PFSK-1 (cell line): ENCODE measurements around the gene DMBX1.

Experiments
- POLR2AphosphoS5 ChIP-seq: IDR thresholded peaks from 2 replicates; pipeline ENCODE4 v1.6.1; 2012; ENCODE audit warnings: low read depth, mild to moderate bottlenecking, control low read depth, low read length, moderate library complexity
- SIN3A ChIP-seq: IDR thresholded peaks from 2 replicates; pipeline ENCODE4 v1.6.1; 2012; ENCODE audit warnings: mild to moderate bottlenecking, low read length, moderate library complexity, borderline replicate concordance; ENCODE audit not compliant: insufficient read depth
- TAF1 ChIP-seq: IDR thresholded peaks from 2 replicates; pipeline ENCODE4 v1.6.1; 2012; ENCODE audit warnings: low read length, control low read depth, borderline replicate concordance; ENCODE audit not compliant: insufficient read depth
- TF ChIP-seq, protein P1 (sequence below), 2 experiments: IDR thresholded peaks; 2 replicates each; pipeline versions ENCODE4 v1.6.1 to v1.8.0; 2011 to 2012; ENCODE audit warnings: low read depth in 2 of 2, low read length in 2 of 2, control low read depth in 1 of 2, inconsistent platforms in 1 of 2, mild to moderate bottlenecking in 1 of 2, moderate library complexity in 1 of 2; ENCODE audit not compliant: insufficient read depth in 1 of 2

DNA sequence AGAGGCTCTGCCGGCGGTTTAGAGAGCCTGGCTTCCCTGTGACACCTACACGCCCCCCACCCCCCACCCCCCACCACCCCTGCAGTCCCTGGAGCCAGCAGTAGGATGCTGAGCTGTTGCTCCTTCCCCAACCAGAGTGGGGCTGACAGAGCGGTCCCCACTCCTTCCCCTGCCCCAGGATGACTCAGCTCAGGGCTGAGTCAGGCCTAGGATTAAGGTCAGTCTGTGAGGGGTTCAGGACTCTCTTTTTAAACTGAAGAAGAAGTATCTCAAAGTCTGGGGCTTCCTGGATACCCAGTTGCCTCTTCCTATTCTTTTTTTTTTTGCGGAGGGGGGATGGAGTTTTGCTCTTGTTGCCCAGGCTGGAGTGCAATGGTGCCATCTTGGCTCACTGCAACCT is 19.1 kb downstream of the DMBX1 start:
- TF ChIP-seq POLR2AphosphoS5 (no peak), SIN3A (no peak), TAF1 (no peak)
- TF ChIP-seq, protein P1, sequence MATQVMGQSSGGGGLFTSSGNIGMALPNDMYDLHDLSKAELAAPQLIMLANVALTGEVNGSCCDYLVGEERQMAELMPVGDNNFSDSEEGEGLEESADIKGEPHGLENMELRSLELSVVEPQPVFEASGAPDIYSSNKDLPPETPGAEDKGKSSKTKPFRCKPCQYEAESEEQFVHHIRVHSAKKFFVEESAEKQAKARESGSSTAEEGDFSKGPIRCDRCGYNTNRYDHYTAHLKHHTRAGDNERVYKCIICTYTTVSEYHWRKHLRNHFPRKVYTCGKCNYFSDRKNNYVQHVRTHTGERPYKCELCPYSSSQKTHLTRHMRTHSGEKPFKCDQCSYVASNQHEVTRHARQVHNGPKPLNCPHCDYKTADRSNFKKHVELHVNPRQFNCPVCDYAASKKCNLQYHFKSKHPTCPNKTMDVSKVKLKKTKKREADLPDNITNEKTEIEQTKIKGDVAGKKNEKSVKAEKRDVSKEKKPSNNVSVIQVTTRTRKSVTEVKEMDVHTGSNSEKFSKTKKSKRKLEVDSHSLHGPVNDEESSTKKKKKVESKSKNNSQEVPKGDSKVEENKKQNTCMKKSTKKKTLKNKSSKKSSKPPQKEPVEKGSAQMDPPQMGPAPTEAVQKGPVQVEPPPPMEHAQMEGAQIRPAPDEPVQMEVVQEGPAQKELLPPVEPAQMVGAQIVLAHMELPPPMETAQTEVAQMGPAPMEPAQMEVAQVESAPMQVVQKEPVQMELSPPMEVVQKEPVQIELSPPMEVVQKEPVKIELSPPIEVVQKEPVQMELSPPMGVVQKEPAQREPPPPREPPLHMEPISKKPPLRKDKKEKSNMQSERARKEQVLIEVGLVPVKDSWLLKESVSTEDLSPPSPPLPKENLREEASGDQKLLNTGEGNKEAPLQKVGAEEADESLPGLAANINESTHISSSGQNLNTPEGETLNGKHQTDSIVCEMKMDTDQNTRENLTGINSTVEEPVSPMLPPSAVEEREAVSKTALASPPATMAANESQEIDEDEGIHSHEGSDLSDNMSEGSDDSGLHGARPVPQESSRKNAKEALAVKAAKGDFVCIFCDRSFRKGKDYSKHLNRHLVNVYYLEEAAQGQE (IDR thresholded peaks at IDR 0.05; ENCODE audit: insufficient read depth in 1 of 2, low read depth in 2 of 2, low read length in 2 of 2) = no peak
